H9 (cell line): ENCODE data around the gene ODF2. TPM values are rescaled to one million over a fixed set of nuclear protein-coding genes. Genes with fewer than 3 reads are reported as not detected.
"Not testable (repeated sequence)": the region's sequence is repeated elsewhere in the genome, so short reads cannot be mapped to it uniquely, and the experiment has no call there.

Experiments used
- DNase-seq: peaks from one replicate; pipeline ENCODE4 v3.0.0-alpha.2; 2017
- H2AFZ ChIP-seq: one replicate; pipeline ENCODE4 v1.6.1; 2013; ENCODE audit warnings: mild to moderate bottlenecking, low read length, control low read depth, moderate library complexity
- H2AK5ac ChIP-seq: 2 replicates; pipeline ENCODE4 v1.6.1; 2013; ENCODE audit warnings: low read length, control low read depth, mixed read lengths; ENCODE audit not compliant: insufficient read length
- H2BK120ac ChIP-seq: one replicate; pipeline ENCODE4 v1.6.1; 2013; ENCODE audit warnings: low read depth, mild to moderate bottlenecking, low read length, control low read depth, inconsistent platforms; ENCODE audit not compliant: poor library complexity, severe bottlenecking
- H2BK12ac ChIP-seq: 2 replicates; pipeline ENCODE4 v1.6.1; 2013; ENCODE audit warnings: low read length, control low read depth, mixed read lengths, low read depth; ENCODE audit not compliant: insufficient read length
- H2BK15ac ChIP-seq: 2 replicates; pipeline ENCODE4 v1.6.1; 2013; ENCODE audit warnings: low read depth, low read length, control low read depth
- H2BK20ac ChIP-seq: one replicate; pipeline ENCODE4 v1.6.1; 2013; ENCODE audit warnings: low read depth, mild to moderate bottlenecking, low read length, control low read depth, inconsistent platforms; ENCODE audit not compliant: poor library complexity, severe bottlenecking
- H2BK5ac ChIP-seq: 2 replicates; pipeline ENCODE4 v1.6.1; 2013; ENCODE audit warnings: low read length, control low read depth, mixed read lengths; ENCODE audit not compliant: insufficient read length
- H3K14ac ChIP-seq: 2 replicates; pipeline ENCODE4 v1.6.1; 2013; ENCODE audit warnings: low read length, control low read depth; ENCODE audit not compliant: insufficient read depth
- H3K18ac ChIP-seq: 2 replicates; pipeline ENCODE4 v1.6.1; 2013; ENCODE audit warnings: low read depth, mild to moderate bottlenecking, mixed read lengths, low read length, control low read depth; ENCODE audit not compliant: insufficient read length
- H3K23ac ChIP-seq: 2 replicates; pipeline ENCODE4 v1.6.1; 2013; ENCODE audit warnings: low read length, control low read depth, mixed read lengths, low read depth; ENCODE audit not compliant: insufficient read length
- H3K23me2 ChIP-seq: 2 replicates; pipeline ENCODE4 v1.6.1; 2013; ENCODE audit warnings: low read depth, mild to moderate bottlenecking, mixed read lengths, low read length, control low read depth; ENCODE audit not compliant: insufficient read length, poor library complexity, severe bottlenecking
- H3K27ac ChIP-seq: 2 replicates; pipeline ENCODE4 v1.5.1; 2013; ENCODE audit warnings: low read length, control low read depth, mixed read lengths, low read depth; ENCODE audit not compliant: insufficient read length
- H3K27me3 ChIP-seq: 2 replicates; pipeline ENCODE4 v1.6.1; 2013; ENCODE audit warnings: low read length, control low read depth, inconsistent platforms; ENCODE audit not compliant: insufficient read depth
- H3K4ac ChIP-seq: 2 replicates; pipeline ENCODE4 v1.6.1; 2013; ENCODE audit warnings: low read depth, mild to moderate bottlenecking, control low read depth, inconsistent platforms, low read length, moderate library complexity
- H3K4me1 ChIP-seq: 2 replicates; pipeline ENCODE4 v1.6.1; 2013; ENCODE audit warnings: low read length, control low read depth, inconsistent platforms; ENCODE audit not compliant: insufficient read depth
- H3K4me2 ChIP-seq: 2 replicates; pipeline ENCODE4 v1.6.1; 2013; ENCODE audit warnings: low read length, control low read depth, mixed read lengths; ENCODE audit not compliant: insufficient read length, insufficient read depth
- H3K56ac ChIP-seq: 2 replicates; pipeline ENCODE4 v1.6.1; 2013; ENCODE audit warnings: low read depth, mild to moderate bottlenecking, mixed read lengths, low read length, control low read depth; ENCODE audit not compliant: insufficient read length
- H3K79me1 ChIP-seq: 2 replicates; pipeline ENCODE4 v1.6.1; 2013; ENCODE audit warnings: low read depth, mild to moderate bottlenecking, moderate library complexity, low read length, control low read depth, inconsistent platforms; ENCODE audit not compliant: insufficient read depth, poor library complexity, severe bottlenecking
- H3K79me2 ChIP-seq: 2 replicates; pipeline ENCODE4 v1.6.1; 2013; ENCODE audit warnings: low read length, control low read depth, inconsistent platforms; ENCODE audit not compliant: insufficient read depth
- H3K9ac ChIP-seq: 2 replicates; pipeline ENCODE4 v1.6.1; 2013; ENCODE audit warnings: low read length, control low read depth, mixed read lengths; ENCODE audit not compliant: insufficient read length; ENCODE audit errors: extremely low read depth
- H3K9me3 ChIP-seq: one replicate; pipeline ENCODE4 v1.6.1; 2013; ENCODE audit warnings: low read depth, low read length, inconsistent platforms; ENCODE audit not compliant: control insufficient read depth
- H3T11ph ChIP-seq: one replicate; pipeline ENCODE4 v1.6.1; 2013; ENCODE audit warnings: mild to moderate bottlenecking, low read length, control low read depth, inconsistent platforms
- H4K20me1 ChIP-seq: one replicate; pipeline ENCODE4 v1.6.1; 2013; ENCODE audit not compliant: control insufficient read depth, insufficient read length, insufficient read depth
- H4K5ac ChIP-seq: 2 replicates; pipeline ENCODE4 v1.6.1; 2013; ENCODE audit warnings: low read depth, mild to moderate bottlenecking, mixed read lengths, low read length, control low read depth; ENCODE audit not compliant: insufficient read length
- H4K8ac ChIP-seq: replicated peaks from 2 replicates; pipeline ENCODE4 v1.6.1; 2013; ENCODE audit warnings: low read length, control low read depth, mixed read lengths, low read depth; ENCODE audit not compliant: insufficient read length
- H4K91ac ChIP-seq: 2 replicates; pipeline ENCODE4 v1.6.1; 2013; ENCODE audit warnings: low read depth, mild to moderate bottlenecking, moderate library complexity, mixed read lengths, low read length, control low read depth; ENCODE audit not compliant: insufficient read length
- H3K27ac Mint-ChIP-seq, 3 experiments: 2 replicates in 2 of 3; 3 replicates in 1 of 3; pipeline ENCODE4 v1.8.0; 2020 to 2021; ENCODE audit warnings: mixed read lengths in 3 of 3, mild to moderate bottlenecking in 1 of 3, moderate library complexity in 1 of 3
- H3K27me3 Mint-ChIP-seq: 2 replicates; pipeline ENCODE4 v1.8.0; 2021; ENCODE audit warnings: low read depth, mild to moderate bottlenecking, moderate library complexity, mixed read lengths
- H3K36me3 Mint-ChIP-seq, 3 experiments: 2 replicates in 2 of 3; 3 replicates in 1 of 3; pipeline ENCODE4 v1.8.0; 2020 to 2021; ENCODE audit warnings: low read depth in 3 of 3, mixed read lengths in 3 of 3; ENCODE audit not compliant: insufficient read depth in 1 of 3
- H3K4me1 Mint-ChIP-seq, 2 experiments: 2 replicates each; pipeline ENCODE4 v1.8.0; 2020; ENCODE audit warnings: mixed read lengths in 2 of 2
- H3K4me3 Mint-ChIP-seq, 2 experiments: 2 replicates in 1 of 2; 3 replicates in 1 of 2; pipeline ENCODE4 v1.8.0; 2020 to 2021; ENCODE audit warnings: mild to moderate bottlenecking in 2 of 2, mixed read lengths in 2 of 2, moderate library complexity in 1 of 2
- H3K9me3 Mint-ChIP-seq, 2 experiments: 2 replicates in 1 of 2; 3 replicates in 1 of 2; pipeline ENCODE4 v1.8.0; 2020; ENCODE audit warnings: mild to moderate bottlenecking in 2 of 2, mixed read lengths in 2 of 2, moderate library complexity in 1 of 2
- CTCF ChIP-seq: fragments of 200-600 bp; sonication (generic); conservative IDR thresholded peaks from 3 replicates; pipeline ENCODE4 v1.8.0; 2021; ENCODE audit warnings: antibody characterized with exemption, mild to moderate bottlenecking
- WGBS: extraction: QIAGEN DNeasy Blood & Tissue Kit; methylation state at CpG from one replicate; pipeline ENCODE4 v1.1.7; 2013; ENCODE audit warnings: missing lambda C conversion rate, low lambda C conversion rate, mixed read lengths; ENCODE audit not compliant: insufficient read length; ENCODE audit errors: extremely low coverage; 5-methylcytosine and 5-hydroxymethylcytosine counted together
- total RNA-seq: library from RNA; stranded (reverse); gene quantifications from 2 replicates; pipeline ENCODE4 v1.2.1, GENCODE V29; 2021

ODF2 gene
- total RNA-seq, 1 experiment from 2014 or later: 16.7 TPM

DNA sequence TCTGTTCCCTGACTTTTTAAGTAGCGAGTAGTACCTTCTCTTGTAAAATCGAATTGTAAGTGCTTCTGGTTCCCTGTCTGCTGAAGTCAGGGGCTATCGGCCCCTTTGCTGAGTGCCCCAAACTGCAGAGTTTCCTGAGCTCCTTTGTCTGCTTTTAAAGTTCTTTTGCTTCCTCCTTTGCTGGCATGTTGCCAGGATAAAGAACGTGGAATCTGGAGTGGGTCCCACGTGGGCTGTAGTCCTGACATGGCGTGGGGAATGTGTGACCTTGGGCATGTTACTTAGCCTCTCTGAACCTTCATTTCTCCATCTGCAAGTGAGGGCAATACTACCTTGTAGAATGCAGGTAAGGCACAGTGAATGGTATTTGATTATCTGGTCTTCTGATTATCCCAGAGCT, 13.7 kb upstream of the ODF2 start:
- H3T11ph ChIP-seq: no peak overlapping the region
- H2BK20ac ChIP-seq: no peak overlapping the region
- no peaks in the 10 kb centered on the region for H3K36me3 Mint-ChIP-seq
- no peak overlapping the region for H2AK5ac ChIP-seq
- DNase-seq: no peak
- no peak overlapping the region for H3K23ac ChIP-seq
- H3K56ac ChIP-seq: no peak overlapping the region
- no peak overlapping the region for H4K5ac ChIP-seq
- no peak overlapping the region for H3K9ac ChIP-seq
- no peak overlapping the region for H3K18ac ChIP-seq
- H3K27ac ChIP-seq: no peak overlapping the region
- no peak overlapping the region for H4K8ac ChIP-seq
- no peak for TF ChIP-seq CTCF
- H3K79me1 ChIP-seq: no peaks in the 10 kb centered on the region
- no peak overlapping the region for H2BK15ac ChIP-seq
- H3K4me1 Mint-ChIP-seq: 0 out of 4 replicates have a peak, but pooled peaks cover 0 to 3% of the 10 kb centered on the region in 2 experiments
- H3K9me3 Mint-ChIP-seq: no peaks in the 10 kb centered on the region
- no peak overlapping the region for H3K4me3 Mint-ChIP-seq
- H3K4ac ChIP-seq: no peak overlapping the region
- no peak overlapping the region for H2BK120ac ChIP-seq
- WGBS: no CpG with 5 or more reads among the region's 6 CpGs
- no peak overlapping the region for H3K27ac Mint-ChIP-seq
- H3K4me1 ChIP-seq: no peaks in the 10 kb centered on the region
- H3K23me2 ChIP-seq: no peaks in the 10 kb centered on the region
- H4K91ac ChIP-seq: no peak overlapping the region
- H3K79me2 ChIP-seq: no peaks in the 10 kb centered on the region
- no peaks in the 10 kb centered on the region for H3K9me3 ChIP-seq
- H4K20me1 ChIP-seq: no peaks in the 10 kb centered on the region
- H3K27me3 Mint-ChIP-seq: peaks cover 49% of the 10 kb centered on the region
- no peak overlapping the region for H2AFZ ChIP-seq
- H3K14ac ChIP-seq: no peak overlapping the region
- no peak overlapping the region for H2BK12ac ChIP-seq
- H2BK5ac ChIP-seq: no peak overlapping the region
- no peaks in the 10 kb centered on the region; the same call in 1 of the 2 replicates for H3K27me3 ChIP-seq
- H3K4me2 ChIP-seq: no peak overlapping the region

DNA sequence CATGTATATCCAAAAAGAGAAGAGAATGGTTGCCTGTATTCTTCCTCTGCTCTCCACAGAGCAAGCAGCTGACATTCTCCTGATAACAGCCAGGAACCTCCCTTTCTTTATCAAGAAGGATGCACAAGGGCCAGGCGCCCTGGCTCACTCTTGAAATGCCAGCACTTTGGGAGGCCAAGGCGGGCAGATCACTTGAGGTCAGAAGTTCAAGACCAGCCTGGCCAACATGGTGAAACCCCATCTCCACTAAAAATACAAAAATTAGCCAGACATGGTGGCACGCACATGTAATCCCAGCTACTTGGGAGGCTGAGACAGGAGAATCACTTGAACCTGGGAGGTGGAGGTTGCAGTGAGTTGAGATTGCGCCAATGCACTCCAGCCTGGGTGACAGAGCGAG, 9.3 kb upstream of the ODF2 start:
- not testable (repeated sequence) for H3K23me2 ChIP-seq, H3K23ac ChIP-seq, H3K4me1 ChIP-seq, H3K56ac ChIP-seq, H3K4me2 ChIP-seq, H3K36me3 Mint-ChIP-seq, H3K79me2 ChIP-seq, H3K9ac ChIP-seq, H4K91ac ChIP-seq, H4K8ac ChIP-seq, H2BK5ac ChIP-seq, H2AFZ ChIP-seq, H3K27ac ChIP-seq, H3K27ac Mint-ChIP-seq, H3K4me1 Mint-ChIP-seq, H3K79me1 ChIP-seq, H2BK15ac ChIP-seq, H3K18ac ChIP-seq, H2BK120ac ChIP-seq, H4K20me1 ChIP-seq, H2BK12ac ChIP-seq, DNase-seq, H3T11ph ChIP-seq, H3K9me3 ChIP-seq, H3K27me3 ChIP-seq, H4K5ac ChIP-seq, H3K4me3 Mint-ChIP-seq, H3K14ac ChIP-seq, H3K9me3 Mint-ChIP-seq, H2BK20ac ChIP-seq, H2AK5ac ChIP-seq, H3K4ac ChIP-seq
- peaks cover 84% of the 10 kb centered on the region for H3K27me3 Mint-ChIP-seq
- WGBS: no CpG with 5 or more reads among the region's 5 CpGs
